ENCODE data around the gene PTDSS2.
"Not testable (repeated sequence)": the region's sequence is repeated elsewhere in the genome, so short reads cannot be mapped to it uniquely, and the experiment has no call there.

Gene PTDSS2

GRCh38 chr11:508956-509355 lies 58.9 kb downstream of the PTDSS2 start:
- no peak for DNase-seq

- DNase-seq = no peak
These were observed 62.9 kb downstream of the PTDSS2 start for GRCh38 chr11:512761-513595.

DNA sequence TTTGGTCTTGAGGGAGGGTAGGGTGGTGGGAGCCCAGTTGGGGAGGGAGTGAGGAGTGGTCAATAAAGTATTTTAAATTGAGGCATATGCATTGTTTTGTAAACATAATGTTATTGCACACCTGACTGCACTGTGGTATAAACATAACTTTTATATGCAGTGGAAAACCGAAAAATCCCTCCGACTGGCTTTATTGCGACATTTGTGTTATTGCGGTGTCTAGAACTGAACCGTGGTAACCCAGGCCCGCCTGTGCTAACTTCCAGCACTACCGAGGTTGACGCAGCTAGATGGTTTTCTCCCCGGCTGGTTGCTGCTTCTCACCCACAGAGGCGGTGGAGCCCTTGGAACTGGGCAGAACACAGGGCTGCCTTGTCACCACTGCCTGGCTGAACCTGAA lies 64.5 kb downstream of the PTDSS2 start:
- DNase-seq = no peak

DNA sequence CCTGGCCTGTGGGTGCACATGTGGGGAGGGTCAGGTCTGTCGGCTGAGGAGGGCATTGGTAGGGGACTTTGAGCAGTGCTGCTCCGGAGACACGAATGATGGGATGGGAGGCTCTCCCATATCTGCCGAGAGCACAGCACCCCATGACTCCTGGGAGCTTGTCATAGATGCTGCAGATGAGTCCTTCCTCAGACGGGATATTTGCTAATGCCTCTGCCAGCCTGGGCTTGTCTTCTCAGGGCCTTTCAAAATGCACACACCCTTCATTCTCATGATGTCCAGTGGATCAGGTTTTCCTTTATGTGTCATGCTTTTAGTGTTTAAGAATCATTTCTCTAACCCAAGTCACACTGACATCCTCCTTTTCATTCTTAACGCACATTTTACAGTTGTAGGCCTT lies 65.1 kb downstream of the PTDSS2 start:
- DNase-seq = no peak

GRCh38 chr11:516400-516799 lies 66.3 kb downstream of the PTDSS2 start:
- DNase-seq = no peak

- not testable (repeated sequence) for DNase-seq
These were observed 67.0 kb downstream of the PTDSS2 start for GRCh38 chr11:516918-517685.

GRCh38 chr11:518463-519202 lies 68.6 kb downstream of the PTDSS2 start:
- no peak for DNase-seq

DNA sequence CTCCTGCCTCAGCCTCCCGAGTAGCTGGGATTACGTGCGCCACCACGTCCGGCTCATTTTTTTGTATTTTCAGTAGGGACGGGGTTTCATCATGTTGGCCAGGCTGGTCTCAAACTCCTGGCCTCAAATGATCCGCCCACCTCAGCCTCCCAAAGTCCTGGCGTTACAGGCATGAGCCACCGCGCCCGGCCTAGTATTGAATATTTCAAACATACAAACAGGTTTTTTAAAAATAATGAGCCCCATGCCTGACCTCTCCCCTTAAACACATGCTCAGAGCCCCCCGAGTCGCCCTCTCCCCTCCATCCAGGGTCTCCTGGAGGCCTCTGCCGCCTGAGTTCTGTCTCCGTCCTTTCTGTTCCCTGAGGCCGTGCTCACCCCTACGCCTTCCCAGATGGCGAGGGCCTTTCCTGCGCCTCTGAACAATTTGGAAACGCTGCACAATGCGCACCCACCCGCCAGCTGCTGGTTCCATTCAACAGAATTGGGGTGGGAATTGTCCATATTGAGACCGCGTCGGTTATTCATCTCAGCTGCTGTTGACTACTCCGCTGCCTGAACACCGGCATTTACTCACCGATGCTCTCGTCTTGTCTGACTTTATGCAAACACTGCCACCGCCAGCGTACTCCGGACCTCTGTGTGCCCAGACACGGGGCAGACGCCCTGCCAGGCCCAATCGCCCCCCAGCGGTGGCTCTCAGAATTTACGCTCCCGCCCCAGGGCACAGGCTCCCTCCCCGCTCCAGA lies 70.5 kb downstream of the PTDSS2 start:
- DNase-seq = no peak

DNA sequence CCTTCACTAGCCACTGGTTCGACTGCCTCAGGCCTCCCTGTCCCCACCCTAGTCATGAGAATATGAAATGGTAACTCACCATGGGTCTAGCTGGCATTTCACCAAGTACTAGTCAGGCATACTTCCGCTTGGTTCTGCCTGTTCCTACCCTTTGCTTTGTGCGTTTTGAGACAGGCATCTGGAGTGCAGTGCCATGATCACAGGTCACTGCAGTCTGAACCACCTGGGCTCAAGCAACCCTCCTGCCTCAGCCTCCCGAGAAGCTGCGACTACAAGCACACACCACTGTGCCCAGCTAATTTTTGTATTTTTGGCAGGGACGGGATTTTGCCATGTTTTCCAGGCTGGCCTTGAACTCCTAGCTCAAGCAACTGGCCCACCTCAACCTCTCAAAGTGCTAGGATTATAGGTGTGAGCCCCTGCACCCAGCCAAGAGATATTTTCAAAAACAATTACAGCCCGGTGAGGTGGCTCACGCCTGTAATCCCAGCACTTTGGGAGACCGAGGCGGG lies 71.2 kb downstream of the PTDSS2 start:
- no peak for DNase-seq

GRCh38 chr11:526192-526591 lies 76.1 kb downstream of the PTDSS2 start:
- no peak for DNase-seq

DNA sequence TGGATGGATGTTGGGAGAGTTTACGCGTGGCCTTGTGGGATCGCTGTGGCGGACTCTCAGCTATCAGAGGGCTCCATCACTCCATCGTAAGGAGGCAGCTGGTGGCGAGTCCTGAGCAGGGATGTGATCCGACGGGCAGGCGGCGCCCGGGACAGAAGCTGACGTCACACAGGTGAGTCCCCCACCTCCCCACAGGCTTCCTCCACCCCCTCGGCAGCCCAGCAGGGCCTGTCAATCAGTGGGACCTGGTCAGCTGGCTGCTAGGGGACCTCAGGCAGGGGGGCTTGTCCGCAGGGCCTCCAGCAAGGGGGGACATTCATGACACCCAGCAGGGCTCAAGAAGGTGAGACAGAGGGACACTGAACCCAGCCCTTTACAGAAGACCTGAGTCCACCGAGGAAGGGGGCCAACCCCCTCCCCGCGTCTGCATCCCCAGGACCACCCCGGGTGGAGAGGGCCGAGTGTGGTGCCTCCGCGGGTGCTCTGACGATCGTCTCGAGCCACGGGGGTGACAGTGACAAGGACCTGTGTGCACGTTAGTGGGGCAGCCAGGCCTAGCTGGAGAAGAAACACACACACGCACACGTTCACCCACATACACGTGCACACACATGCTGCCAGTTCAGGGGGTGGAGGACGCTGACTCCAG lies 78.2 kb downstream of the PTDSS2 start:
- no peak for DNase-seq

DNA sequence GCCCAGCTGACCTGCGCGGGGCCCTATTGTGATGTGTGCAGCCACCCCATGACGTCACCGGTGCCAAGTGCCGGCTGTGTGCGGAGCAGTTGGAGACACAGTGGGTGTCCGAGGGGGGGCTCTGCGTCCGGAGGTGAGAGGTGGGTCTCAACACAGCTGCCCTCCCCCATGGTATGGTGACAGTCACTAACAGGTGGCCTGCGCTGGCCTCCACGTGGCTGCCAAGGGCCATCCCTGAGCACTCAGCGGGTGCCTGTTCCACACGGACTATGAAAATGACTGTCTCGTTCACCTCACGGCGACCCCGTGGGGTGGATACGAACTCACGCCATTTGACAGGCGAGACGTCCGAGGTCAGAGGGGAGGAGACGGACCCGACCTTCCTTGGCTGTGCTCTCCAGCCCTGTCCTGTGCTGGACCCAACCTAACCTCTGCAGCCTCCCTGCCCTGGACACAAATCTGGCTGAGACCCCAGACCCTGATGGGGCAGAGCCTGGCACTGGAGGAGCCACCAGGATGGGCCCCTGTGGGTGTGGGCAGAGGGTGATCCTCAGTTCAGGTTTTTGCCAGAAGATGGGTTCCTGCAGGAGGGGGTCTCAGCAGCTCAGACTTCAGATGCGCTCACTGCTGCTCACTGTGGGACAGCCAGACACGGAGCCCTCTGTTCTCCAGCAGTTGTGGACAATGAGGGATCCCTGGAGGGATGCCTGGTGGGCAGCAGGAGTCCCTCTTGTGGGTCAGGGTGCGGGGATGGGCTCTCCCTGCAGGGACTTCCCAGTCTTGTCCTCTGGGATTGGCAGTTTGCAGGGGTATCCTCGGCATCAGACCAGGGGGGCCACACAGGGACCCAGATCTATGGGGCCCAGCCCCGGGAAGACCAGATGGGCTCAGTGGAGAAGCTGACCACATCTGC lies 79.0 kb downstream of the PTDSS2 start:
- DNase-seq = no peak

DNA sequence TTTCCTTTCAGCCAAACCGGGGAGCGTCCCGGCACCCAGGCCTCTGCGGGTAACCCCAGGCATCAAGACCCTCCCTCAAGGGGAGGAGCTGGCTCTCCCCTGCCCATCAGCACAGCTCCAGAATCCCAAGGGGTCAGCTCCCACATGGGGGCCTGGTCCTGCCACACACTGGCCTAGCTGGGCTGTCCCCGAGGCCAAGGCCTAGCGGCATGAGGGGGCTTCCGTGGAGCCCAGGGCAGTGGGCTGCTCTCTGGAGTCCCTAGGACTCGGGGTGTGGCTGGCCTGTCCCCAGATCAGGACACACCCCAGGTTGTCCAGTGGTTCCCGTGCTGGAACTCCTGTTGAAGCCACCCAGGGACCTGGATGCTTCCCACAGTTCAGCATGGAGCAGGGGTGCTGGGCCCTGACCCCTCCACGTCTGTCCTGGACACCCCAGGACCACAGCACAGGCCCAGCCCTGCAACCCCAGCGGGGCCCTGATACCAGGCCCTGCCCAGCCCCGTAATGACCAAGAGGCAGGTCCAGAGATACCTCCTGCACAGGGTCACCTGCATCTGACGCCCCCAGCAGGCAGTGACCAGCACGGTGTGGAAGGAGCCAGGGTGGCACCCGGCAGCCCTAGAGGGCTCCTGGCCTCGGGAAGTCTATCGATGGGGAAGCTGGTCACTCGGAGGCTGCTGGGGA lies 79.8 kb downstream of the PTDSS2 start:
- no peak for DNase-seq

DNA sequence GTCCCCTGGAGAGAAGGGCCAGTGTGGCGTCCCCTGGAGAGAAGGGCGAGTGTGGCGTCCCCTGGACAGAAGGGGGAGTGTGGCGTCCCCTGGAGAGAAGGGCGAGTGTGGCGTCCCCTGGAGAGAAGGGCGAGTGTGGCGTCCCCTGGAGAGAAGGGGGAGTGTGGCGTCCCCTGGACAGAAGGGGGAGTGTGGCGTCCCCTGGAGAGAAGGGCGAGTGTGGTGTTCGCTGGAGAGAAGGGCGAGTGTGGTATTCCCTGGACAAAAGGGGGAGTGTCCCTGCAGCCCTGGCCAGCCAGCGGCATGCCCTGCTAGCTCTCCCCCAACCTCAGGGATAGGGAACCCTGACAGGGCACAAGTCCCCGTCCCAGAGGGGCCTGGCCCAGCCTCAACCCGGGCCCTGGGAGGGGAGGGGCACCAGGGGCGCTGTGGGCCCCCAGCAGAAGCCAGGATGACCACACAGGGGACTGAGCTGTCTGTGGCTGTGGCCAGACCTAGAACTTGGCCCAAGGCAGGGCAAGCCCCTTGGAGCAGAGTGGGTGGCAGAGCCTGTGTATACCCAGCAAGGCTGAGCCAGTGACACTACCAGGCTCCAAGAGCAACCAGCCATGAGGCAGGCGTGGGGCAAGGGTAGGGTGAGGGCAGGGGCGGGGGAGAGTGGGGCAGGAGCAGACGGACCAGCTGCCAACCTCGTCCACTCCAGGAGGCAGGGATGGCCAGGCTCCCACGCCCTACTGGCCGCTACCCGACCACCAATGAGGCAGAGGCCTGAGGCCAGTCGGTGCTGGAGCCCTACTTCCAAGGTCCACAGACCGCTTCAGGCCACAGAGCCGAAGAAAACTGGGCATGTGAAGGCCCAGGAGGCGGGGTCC lies 81.1 kb downstream of the PTDSS2 start:
- DNase-seq = no peak

GRCh38 chr11:531919-532526 lies 81.9 kb downstream of the PTDSS2 start:
- DNase-seq = no peak

- no peak for DNase-seq
These were observed 82.5 kb downstream of the PTDSS2 start for GRCh38 chr11:532527-532985.

DNA sequence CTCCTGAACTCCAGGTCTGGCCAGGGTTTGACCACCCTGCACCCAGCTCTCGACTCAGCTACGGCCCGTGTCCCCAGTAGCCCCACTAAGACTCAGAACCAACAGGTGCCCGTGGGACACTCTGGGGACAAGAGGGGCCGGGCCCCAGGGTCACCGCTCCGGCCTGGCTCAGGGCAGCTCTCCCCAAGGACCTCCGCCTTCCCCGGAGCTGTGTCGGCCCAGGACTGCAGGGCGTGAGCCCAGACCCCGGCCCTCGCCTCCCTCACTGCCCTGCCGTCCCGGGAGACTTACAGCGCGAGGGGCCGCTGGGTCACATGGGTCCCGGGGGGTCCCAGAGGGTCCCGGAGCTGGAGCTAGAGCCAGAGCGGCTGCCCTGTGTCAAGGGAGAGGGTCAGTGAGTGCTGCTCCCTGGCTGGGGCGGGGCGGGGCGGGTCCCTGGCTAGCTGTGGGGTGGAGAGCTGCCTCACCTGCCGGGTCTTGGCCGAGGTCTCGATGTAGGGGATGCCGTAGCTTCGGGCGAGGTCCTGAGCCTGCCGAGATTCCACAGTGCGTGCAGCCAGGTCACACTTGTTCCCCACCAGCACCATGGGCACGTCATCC lies 83.0 kb downstream of the PTDSS2 start:
- DNase-seq = no peak
